ENCODE results near the gene GSPT1.

- TF ChIP-seq CTCF (IDR thresholded peaks at IDR 0.05) (no peak), POLR2A (IDR thresholded peaks at IDR 0.05; ENCODE audit: low read depth) (no peak)
Measured at GRCh38 chr16:11824362-11824761, 91.4 kb downstream of the GSPT1 start.

All from esophagus muscularis mucosa (tissue), 3 donors.